Loucy (cell line): ENCODE results near the gene NEK5.
"Not testable (repeated sequence)": the region's sequence is repeated elsewhere in the genome, so short reads cannot be mapped to it uniquely, and the experiment has no call there.

Experiments used
- H2AFZ ChIP-seq: fragments of 200-600 bp; sonication (generic); 2 replicates; pipeline ENCODE4 v1.6.0; 2016; ENCODE audit warnings: antibody characterized with exemption, mild to moderate bottlenecking, low read length, moderate library complexity
- H3F3A ChIP-seq: fragments of 200-600 bp; 2 replicates; pipeline ENCODE4 v1.6.0; 2016; ENCODE audit warnings: antibody characterized with exemption, low read depth, mild to moderate bottlenecking
- H3K27me3 ChIP-seq: fragments of 200-600 bp; sonication (generic); 2 replicates; pipeline ENCODE4 v1.6.1; 2014; ENCODE audit warnings: low read length, mild to moderate bottlenecking; ENCODE audit not compliant: insufficient read depth, poor library complexity, severe bottlenecking
- H3K36me3 ChIP-seq: fragments of 200-600 bp; sonication (generic); 2 replicates; pipeline ENCODE4 v1.6.1; 2016; ENCODE audit warnings: low read length; ENCODE audit not compliant: insufficient read depth
- H3K4me1 ChIP-seq: fragments of 200-600 bp; sonication (generic); 2 replicates; pipeline ENCODE4 v1.5.1; 2014; ENCODE audit warnings: low read length, mild to moderate bottlenecking; ENCODE audit not compliant: insufficient read depth, poor library complexity, severe bottlenecking
- H3K4me2 ChIP-seq: fragments of 200-600 bp; sonication (generic); 2 replicates; pipeline ENCODE4 v1.6.0; 2014; ENCODE audit warnings: antibody characterized with exemption, low read length, low read depth, mild to moderate bottlenecking; ENCODE audit not compliant: poor library complexity, severe bottlenecking
- H3K4me3 ChIP-seq: fragments of 200-600 bp; sonication (generic); 2 replicates; pipeline ENCODE4 v1.5.1; 2014; ENCODE audit warnings: low read length, mild to moderate bottlenecking, mixed read lengths; ENCODE audit not compliant: poor library complexity, severe bottlenecking
- H3K79me2 ChIP-seq: fragments of 200-600 bp; sonication (generic); 2 replicates; pipeline ENCODE4 v1.6.1; 2014; ENCODE audit warnings: low read length; ENCODE audit not compliant: insufficient read depth
- H3K9ac ChIP-seq: fragments of 200-600 bp; sonication (generic); 2 replicates; pipeline ENCODE4 v1.6.0; 2014; ENCODE audit warnings: mild to moderate bottlenecking, low read depth, low read length, moderate library complexity; ENCODE audit not compliant: poor library complexity, severe bottlenecking
- H3K9me2 ChIP-seq: fragments of 200-600 bp; sonication (generic); replicated peaks from 2 replicates; pipeline ENCODE4 v1.6.1; 2016; ENCODE audit warnings: low read depth, low read length, mixed read lengths
- H3K9me3 ChIP-seq: fragments of 200-600 bp; sonication (generic); 2 replicates; pipeline ENCODE4 v1.6.1; 2014; ENCODE audit warnings: mild to moderate bottlenecking, antibody characterized with exemption, low read length, low read depth; ENCODE audit not compliant: insufficient read depth
- H4K20me1 ChIP-seq: fragments of 200-600 bp; sonication (generic); 2 replicates; pipeline ENCODE4 v1.6.0; 2014; ENCODE audit warnings: antibody characterized with exemption, low read length, mild to moderate bottlenecking; ENCODE audit not compliant: insufficient read depth, poor library complexity, severe bottlenecking
- CTCF ChIP-seq: fragments of 200-600 bp; sonication (generic); conservative IDR thresholded peaks from 2 replicates; pipeline ENCODE4 v1.5.1; 2014; ENCODE audit warnings: mild to moderate bottlenecking, antibody characterized with exemption, low read length
- EZH2phosphoT487 ChIP-seq: fragments of 200-600 bp; IDR thresholded peaks from 2 replicates; pipeline ENCODE4 v1.6.1; 2018; ENCODE audit warnings: antibody characterized with exemption, mild to moderate bottlenecking, moderate library complexity, borderline replicate concordance

The NEK5 gene

DNA sequence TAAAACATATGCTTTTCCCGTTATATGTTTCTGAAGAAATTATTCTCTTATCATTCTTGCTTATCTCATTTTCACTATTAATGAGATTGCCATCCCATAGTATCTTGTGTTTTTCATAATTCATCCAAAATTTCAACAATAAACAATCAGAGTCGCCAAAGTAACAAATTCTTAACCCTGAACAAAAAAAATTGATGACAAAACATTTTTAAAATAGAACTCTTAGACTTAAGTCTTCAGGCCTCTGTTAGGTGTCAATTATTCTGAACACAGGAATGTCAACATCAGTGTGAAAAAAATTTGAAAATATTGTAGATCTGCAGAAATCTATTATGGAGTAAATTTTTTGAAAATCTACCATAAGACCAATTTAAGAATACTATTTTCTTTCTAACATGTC lies 37.4 kb downstream of the NEK5 start:
- H3K79me2 ChIP-seq: no peaks in the 10 kb centered on the region
- H3K9ac ChIP-seq: no peak overlapping the region
- H3K9me2 ChIP-seq: no peaks in the 10 kb centered on the region
- no peaks in the 10 kb centered on the region for H3K9me3 ChIP-seq
- H3K4me3 ChIP-seq: no peak overlapping the region
- no peak overlapping the region for H3K4me2 ChIP-seq
- no peaks in the 10 kb centered on the region for H4K20me1 ChIP-seq
- H3K27me3 ChIP-seq: no peaks in the 10 kb centered on the region
- no peak overlapping the region for H2AFZ ChIP-seq
- no peak for TF ChIP-seq CTCF
- no peak for TF ChIP-seq EZH2phosphoT487
- H3K36me3 ChIP-seq: no peaks in the 10 kb centered on the region
- H3F3A ChIP-seq: no peaks in the 10 kb centered on the region
- H3K4me1 ChIP-seq: no peaks in the 10 kb centered on the region

- no peak for TF ChIP-seq CTCF
- Histone ChIP-seq H3K9me3 (no peaks in the 10 kb centered on the region), H3K9ac (no peak overlapping the region), H3K4me1 (no peaks in the 10 kb centered on the region), H3K4me3 (no peak overlapping the region), H3K4me2 (no peak overlapping the region), H3K9me2 (no peaks in the 10 kb centered on the region), H3K79me2 (no peaks in the 10 kb centered on the region), H2AFZ (no peak overlapping the region), H3K36me3 (no peaks in the 10 kb centered on the region), H3K27me3 (no peaks in the 10 kb centered on the region), H4K20me1 (no peaks in the 10 kb centered on the region), H3F3A (no peaks in the 10 kb centered on the region)
Measured at GRCh38 chr13:52085421-52085820, 43.5 kb downstream of the NEK5 start.

- H3F3A ChIP-seq, H3K9me2 ChIP-seq, H2AFZ ChIP-seq, H3K79me2 ChIP-seq, H4K20me1 ChIP-seq, H3K4me1 ChIP-seq, H3K9ac ChIP-seq, H3K4me3 ChIP-seq, H3K36me3 ChIP-seq, H3K4me2 ChIP-seq, H3K9me3 ChIP-seq, H3K27me3 ChIP-seq: not testable (repeated sequence)
Measured at GRCh38 chr13:52084981-52085380, 43.9 kb downstream of the NEK5 start.

DNA sequence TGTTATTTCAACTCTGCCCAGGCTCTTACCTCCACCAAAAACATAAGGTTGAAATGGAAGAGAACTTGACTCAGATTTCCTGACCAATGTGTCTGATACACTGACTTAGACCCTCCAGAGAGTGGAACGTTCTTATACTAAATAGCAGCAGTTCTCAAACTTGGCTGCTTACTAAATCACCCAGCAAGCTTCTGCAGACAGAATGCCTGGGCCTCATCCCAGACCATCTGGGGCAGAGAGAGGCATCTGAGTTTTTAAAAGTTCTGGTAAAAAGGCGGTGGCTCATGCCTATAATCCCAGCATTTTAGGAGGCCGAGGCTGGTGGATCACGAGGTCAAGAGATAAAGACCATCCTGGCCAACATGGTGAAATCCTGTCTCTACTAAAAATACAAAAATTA lies 46.3 kb downstream of the NEK5 start:
- Histone ChIP-seq H3K27me3 (no peaks in the 10 kb centered on the region), H3K4me2 (no peak overlapping the region), H3K79me2 (no peaks in the 10 kb centered on the region), H3K36me3 (no peaks in the 10 kb centered on the region), H4K20me1 (no peaks in the 10 kb centered on the region), H3K9ac (no peak overlapping the region), H3K4me3 (no peak overlapping the region), H2AFZ (no peak overlapping the region), H3K9me3 (no peaks in the 10 kb centered on the region), H3K4me1 (no peaks in the 10 kb centered on the region), H3F3A (no peaks in the 10 kb centered on the region), H3K9me2 (no peaks in the 10 kb centered on the region)
- TF ChIP-seq EZH2phosphoT487 (no peak), CTCF (no peak)

DNA sequence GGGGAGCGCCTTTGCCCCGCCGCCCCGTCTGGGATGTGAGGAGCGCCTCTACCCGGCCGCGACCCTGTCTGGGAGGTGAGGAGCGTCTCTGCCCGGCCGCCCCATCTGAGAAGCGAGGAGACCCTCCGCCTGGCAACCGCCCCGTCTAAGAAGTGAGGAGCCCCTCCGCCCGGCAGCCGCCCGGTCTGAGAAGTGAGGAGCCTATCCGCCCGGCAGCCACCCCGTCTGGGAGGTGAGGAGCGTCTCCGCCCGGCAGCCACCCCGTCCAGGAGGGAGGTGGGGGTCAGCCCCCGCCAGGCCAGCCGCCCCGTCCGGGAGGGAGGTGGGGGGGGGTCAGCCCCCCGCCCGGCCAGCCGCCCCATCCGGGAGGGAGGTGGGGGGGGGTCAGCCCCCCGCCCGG lies 49.0 kb downstream of the NEK5 start:
- not testable (repeated sequence) for H3K9ac ChIP-seq

More for the DNA sequence above, 49.0 kb downstream of the NEK5 start:
- H3F3A ChIP-seq, H3K4me1 ChIP-seq, H3K9me2 ChIP-seq, H3K4me2 ChIP-seq, H3K9me3 ChIP-seq, H4K20me1 ChIP-seq, H3K27me3 ChIP-seq, H2AFZ ChIP-seq, H3K4me3 ChIP-seq, H3K79me2 ChIP-seq, H3K36me3 ChIP-seq: not testable (repeated sequence)
